IMR-90 (cell line): ENCODE measurements around the gene ARNT2. TPM values are rescaled to one million over a fixed set of nuclear protein-coding genes. Genes with fewer than 3 reads are reported as not detected.

Experiments used
- ATAC-seq: fragments of 200-7000 bp; cut with Tn5 transposase; 2 replicates; pipeline ENCODE4 v1.9.1; 2020; ENCODE audit warnings: low read depth, mild to moderate bottlenecking, moderate library complexity
- BruUV-seq: library from RNA; stranded (reverse); fragments of 400-500 nt; replicated peaks from 2 replicates; lab custom pipeline; 2021; lab: Mats Ljungman, UMichigan
- CTCF ChIA-PET: fragments of 300-600 bp; formaldehyde crosslinking; extraction: SDS; loops from one replicate; lab custom pipeline; 2021; ENCODE audit warnings: antibody characterized with exemption; lab: Yijun Ruan, JAX
- POLR2A ChIA-PET: fragments of 300-600 bp; sonication (Branson Sonifier 250); formaldehyde crosslinking; loops from one replicate; lab custom pipeline; 2022; ENCODE audit warnings: antibody characterized with exemption; ENCODE audit not compliant: unreplicated experiment; lab: Charles Lee
- DNase-seq: peaks from one replicate; pipeline ENCODE4 v3.0.0; 2013
- H2AFZ ChIP-seq: replicated peaks from 2 replicates; pipeline ENCODE3; 2013; ENCODE audit warnings: low read length, mild to moderate bottlenecking; ENCODE audit not compliant: poor library complexity
- H2AK5ac ChIP-seq: 2 replicates; pipeline ENCODE4 v1.6.1; 2013; ENCODE audit warnings: low read depth, low read length, inconsistent platforms
- H2AK9ac ChIP-seq: replicated peaks from 2 replicates; pipeline ENCODE3; 2013; ENCODE audit warnings: mild to moderate bottlenecking, low read depth, low read length, moderate library complexity; ENCODE audit not compliant: poor library complexity
- H2BK120ac ChIP-seq: 2 replicates; pipeline ENCODE4 v1.6.1; 2013; ENCODE audit warnings: low read depth, low read length, inconsistent platforms
- H2BK15ac ChIP-seq: 3 replicates; pipeline ENCODE4 v1.6.1; 2013; ENCODE audit warnings: low read depth, low read length, inconsistent platforms
- H2BK20ac ChIP-seq: 2 replicates; pipeline ENCODE4 v1.6.1; 2013; ENCODE audit warnings: low read depth, mild to moderate bottlenecking, inconsistent platforms, low read length, moderate library complexity
- H2BK5ac ChIP-seq: 2 replicates; pipeline ENCODE4 v1.6.1; 2013; ENCODE audit warnings: mild to moderate bottlenecking, low read depth, low read length, inconsistent platforms; ENCODE audit not compliant: poor library complexity, severe bottlenecking
- H3K14ac ChIP-seq: replicated peaks from 2 replicates; pipeline ENCODE4 v1.6.1; 2013; ENCODE audit warnings: low read depth, low read length, inconsistent platforms
- H3K18ac ChIP-seq: 2 replicates; pipeline ENCODE4 v1.6.1; 2013; ENCODE audit warnings: low read depth, low read length, control low read depth
- H3K23ac ChIP-seq: 2 replicates; pipeline ENCODE4 v1.6.1; 2013; ENCODE audit warnings: low read depth, low read length, inconsistent platforms
- H3K27ac ChIP-seq: 2 replicates; pipeline ENCODE4 v1.5.1; 2013; ENCODE audit warnings: mild to moderate bottlenecking, control low read depth, low read length; ENCODE audit not compliant: insufficient read depth
- H3K27me3 ChIP-seq: 2 replicates; pipeline ENCODE4 v1.6.1; 2013; ENCODE audit warnings: low read length; ENCODE audit not compliant: control insufficient read depth, insufficient read depth
- H3K36me3 ChIP-seq: 2 replicates; pipeline ENCODE4 v1.6.1; 2013; ENCODE audit warnings: low read length, mixed read lengths; ENCODE audit not compliant: control insufficient read depth, insufficient read depth
- H3K4ac ChIP-seq: 2 replicates; pipeline ENCODE4 v1.6.1; 2013; ENCODE audit warnings: low read depth, low read length, inconsistent platforms
- H3K4me1 ChIP-seq: 2 replicates; pipeline ENCODE4 v1.6.1; 2013; ENCODE audit warnings: low read length, mixed read lengths; ENCODE audit not compliant: control insufficient read depth, insufficient read depth
- H3K4me2 ChIP-seq: 2 replicates; pipeline ENCODE4 v1.6.1; 2013; ENCODE audit warnings: low read depth, mild to moderate bottlenecking, control low read depth, low read length, moderate library complexity
- H3K4me3 ChIP-seq: 2 replicates; pipeline ENCODE4 v1.5.1; 2013; ENCODE audit warnings: low read depth, mild to moderate bottlenecking, control low read depth, low read length, moderate library complexity; ENCODE audit not compliant: insufficient read depth
- H3K56ac ChIP-seq: 2 replicates; pipeline ENCODE4 v1.6.1; 2013; ENCODE audit warnings: low read length, inconsistent platforms; ENCODE audit not compliant: insufficient read depth; ENCODE audit errors: extremely low read depth
- H3K79me1 ChIP-seq, 2 experiments: 2 replicates each; pipeline ENCODE4 v1.6.1; 2013; ENCODE audit warnings: low read length in 2 of 2, inconsistent platforms in 1 of 2, low read depth in 1 of 2
- H3K9ac ChIP-seq: 2 replicates; pipeline ENCODE4 v1.6.1; 2013; ENCODE audit warnings: low read depth, low read length, control low read depth
- H3K9me1 ChIP-seq: 2 replicates; pipeline ENCODE4 v1.6.1; 2013; ENCODE audit warnings: low read length, inconsistent platforms; ENCODE audit not compliant: insufficient read depth
- H3K9me3 ChIP-seq: 2 replicates; pipeline ENCODE4 v1.6.1; 2013; ENCODE audit warnings: low read length; ENCODE audit not compliant: control insufficient read depth, insufficient read depth
- H4K20me1 ChIP-seq: 2 replicates; pipeline ENCODE4 v1.6.1; 2013; ENCODE audit warnings: low read length, inconsistent platforms; ENCODE audit not compliant: insufficient read depth
- H4K5ac ChIP-seq: 2 replicates; pipeline ENCODE4 v1.6.1; 2013; ENCODE audit warnings: mild to moderate bottlenecking, low read depth, low read length, control low read depth
- H4K8ac ChIP-seq, 2 experiments: 2 replicates each; pipeline ENCODE4 v1.6.1; 2013; ENCODE audit warnings: low read depth in 2 of 2, low read length in 2 of 2, control low read depth in 1 of 2, inconsistent platforms in 1 of 2
- H4K91ac ChIP-seq: 2 replicates; pipeline ENCODE4 v1.6.1; 2013; ENCODE audit warnings: low read depth, low read length, inconsistent platforms; ENCODE audit not compliant: insufficient read depth
- CTCF ChIP-seq: conservative IDR thresholded peaks from 2 replicates; pipeline ENCODE4 v1.5.1; 2012; ENCODE audit warnings: mild to moderate bottlenecking, low read depth, low read length, improper control_type of control experiment
- FOS ChIP-seq: fragments of 150-350 bp; IDR thresholded peaks from 2 replicates; pipeline ENCODE4 v1.6.1; 2016; ENCODE audit warnings: low read depth, low read length
- RAD21 ChIP-seq: IDR thresholded peaks from 2 replicates; pipeline ENCODE4 v1.6.1; 2012; ENCODE audit warnings: low read length, improper control_type of control experiment
- SMC3 ChIP-seq: fragments of 150-350 bp; IDR thresholded peaks from 2 replicates; pipeline ENCODE4 v1.6.1; 2016; ENCODE audit warnings: low read depth, mild to moderate bottlenecking, antibody characterized with exemption, low read length, moderate library complexity
- USF2 ChIP-seq: fragments of 150-350 bp; IDR thresholded peaks from 2 replicates; pipeline ENCODE4 v1.6.1; 2017; ENCODE audit warnings: mild to moderate bottlenecking, antibody characterized with exemption, low read length, low read depth
- WGBS, 2 experiments: methylation state at CpG; one replicate each; pipeline versions ENCODE4 v1.1.5 to v1.1.7; 2013; ENCODE audit warnings: missing lambda C conversion rate in 2 of 2; ENCODE audit not compliant: insufficient read length in 1 of 2; ENCODE audit errors: extremely low coverage in 2 of 2; 5-methylcytosine and 5-hydroxymethylcytosine counted together
- dilution Hi-C: fragments of 300-500 bp; cut with HindIII; formaldehyde crosslinking; loops from one replicate; pipeline ENCODE4 v1.14.3; 2018; ENCODE audit warnings: low sequenced_read_pairs; ENCODE audit not compliant: unreplicated experiment
- in situ Hi-C: fragments of 300-500 bp; cut with MboI; formaldehyde crosslinking; loops from 3 replicates; pipeline ENCODE4 v1.14.3; 2019; ENCODE audit warnings: low sequenced_read_pairs, inconsistent platforms, mixed read lengths
- intact Hi-C: fragments of 100-400 bp; cut with micrococcal nuclease; formaldehyde crosslinking; loops from 2 replicates; pipeline ENCODE4 v1.10.0; 2022
- polyA plus RNA-seq, 3 experiments: library from polyadenylated mRNA; depleted of rRNA; stranded (reverse); fragments of >200 nt; gene quantifications; 2 replicates each; pipeline ENCODE4 v1.2.3, GENCODE V29; 2012; ENCODE audit warnings: low replicate concordance in 1 of 3
- total RNA-seq: library from RNA; depleted of rRNA; stranded (reverse); fragments of >200 nt; gene quantifications from 2 replicates; pipeline ENCODE4 v1.2.3, GENCODE V29; 2012

The ARNT2 gene
- total and polyA plus RNA-seq, 2 of the 4 experiments (the other 2 are of a cell fraction), result 18.2 to 19.0 TPM

GRCh38 chr15:80456517-80457492, 52.6 kb downstream of the ARNT2 start:
- intact Hi-C loops, result loop anchor here (1.0 to 5.0 kb wide), 5 partner anchors 50 to 322 kb away; partner anchors contain the start of gene CEMIP
- H2BK20ac ChIP-seq, result peak overlapping the region; percentile 99
- dilution Hi-C loops, result no loop called here
- H3K4ac ChIP-seq, result peak overlapping the region; percentile 99
- no CpG with 5 or more reads among the region's 4 CpGs for WGBS, 2 experiments
- no peaks in the 10 kb centered on the region for H3K9me3 ChIP-seq
- POLR2A ChIA-PET, result no interaction called here
- peak overlapping the region; percentile 99 for H2BK120ac ChIP-seq
- peak overlapping the region; percentile 59 for H2AK9ac ChIP-seq
- peak overlapping the region; percentile 99 for H4K91ac ChIP-seq
- H2BK5ac ChIP-seq, result peak overlapping the region; percentile 93
- peak overlapping the region; percentile 95 to 97 for H4K8ac ChIP-seq
- in situ Hi-C loops, result loop anchor here (5.0 kb wide), 3 partner anchors 110 to 510 kb away; partner anchors contain the start of gene CEMIP
- TF ChIP-seq USF2 (no peak), CTCF (no peak), FOS (no peak), SMC3 (no peak), RAD21 (no peak)
- peak overlapping the region; percentile 95 for H3K27ac ChIP-seq
- peak overlapping the region; percentile 98 for H2AK5ac ChIP-seq
- H3K14ac ChIP-seq, result peak overlapping the region; percentile 95
- H4K5ac ChIP-seq, result peak overlapping the region; percentile 99
- H2AFZ ChIP-seq, result peak overlapping the region; percentile 61
- ATAC-seq (peak; percentile 13), DNase-seq (peak; percentile 81)
- peaks cover 15% of the 10 kb centered on the region for H3K9me1 ChIP-seq
- H3K36me3 ChIP-seq, result peaks cover 2% of the 10 kb centered on the region; the same call in 1 of the 2 replicates
- H3K27me3 ChIP-seq, result no peaks in the 10 kb centered on the region
- peak overlapping the region; percentile 72; the same call in 2 of the 3 replicates for H2BK15ac ChIP-seq
- CTCF ChIA-PET, result interaction anchor here (0.5 to 3.6 kb wide), 12 partner anchors 10 to 1846 kb away, joined by 3 to 25 read pairs (median 4); partner anchors contain the start of gene CEMIP
- H3K4me1 ChIP-seq, result peaks cover 23% of the 10 kb centered on the region
- peak overlapping the region; percentile 65 for H3K9ac ChIP-seq
- peak overlapping the region; percentile 88 for H3K23ac ChIP-seq
- H3K56ac ChIP-seq, result peak overlapping the region; percentile 55
- peaks cover 5 to 14% of the 10 kb centered on the region in 2 experiments; a peak in 2 of 4 replicates for H3K79me1 ChIP-seq
- no TSS peak for BruUV-seq
- H3K4me2 ChIP-seq, result no peak overlapping the region
- H3K18ac ChIP-seq, result peak overlapping the region; percentile 100
- H4K20me1 ChIP-seq, result no peaks in the 10 kb centered on the region
- no peak overlapping the region for H3K4me3 ChIP-seq
